HCT116 (cell line): Measurements from ENCODE around the gene INMT.

Experiments
- POLR2A ChIP-seq: IDR thresholded peaks from 2 replicates; pipeline ENCODE4 v1.7.0; 2011; ENCODE audit warnings: borderline replicate concordance; ENCODE audit not compliant: insufficient read depth, insufficient read length; ENCODE audit errors: extremely low read depth
- SRF ChIP-seq: IDR thresholded peaks from 2 replicates; pipeline ENCODE4 v1.6.1; 2012; ENCODE audit warnings: low read depth
- YY1 ChIP-seq: IDR thresholded peaks from 2 replicates; pipeline ENCODE4 v1.6.1; 2011; ENCODE audit warnings: low read length, low read depth, moderate library complexity, mild to moderate bottlenecking; ENCODE audit not compliant: insufficient replicate concordance; ENCODE audit errors: extremely low read depth
- TF ChIP-seq, protein P1 (sequence below), 3 experiments: fragments of 200-600 bp in 1 of 3; sonication (generic) in 1 of 3; IDR thresholded peaks in 2 of 3; conservative IDR thresholded peaks in 1 of 3; 2 replicates each; pipeline ENCODE4 v1.5.1; 2012 to 2017; ENCODE audit warnings: low read depth in 2 of 3, low read length in 2 of 3, antibody characterized with exemption in 1 of 3, borderline replicate concordance in 1 of 3, control low read depth in 1 of 3, mild to moderate bottlenecking in 1 of 3, mixed read lengths in 1 of 3, mixed run types in 1 of 3, moderate library complexity in 1 of 3; ENCODE audit not compliant: insufficient read depth in 1 of 3

- TF ChIP-seq, protein P1, sequence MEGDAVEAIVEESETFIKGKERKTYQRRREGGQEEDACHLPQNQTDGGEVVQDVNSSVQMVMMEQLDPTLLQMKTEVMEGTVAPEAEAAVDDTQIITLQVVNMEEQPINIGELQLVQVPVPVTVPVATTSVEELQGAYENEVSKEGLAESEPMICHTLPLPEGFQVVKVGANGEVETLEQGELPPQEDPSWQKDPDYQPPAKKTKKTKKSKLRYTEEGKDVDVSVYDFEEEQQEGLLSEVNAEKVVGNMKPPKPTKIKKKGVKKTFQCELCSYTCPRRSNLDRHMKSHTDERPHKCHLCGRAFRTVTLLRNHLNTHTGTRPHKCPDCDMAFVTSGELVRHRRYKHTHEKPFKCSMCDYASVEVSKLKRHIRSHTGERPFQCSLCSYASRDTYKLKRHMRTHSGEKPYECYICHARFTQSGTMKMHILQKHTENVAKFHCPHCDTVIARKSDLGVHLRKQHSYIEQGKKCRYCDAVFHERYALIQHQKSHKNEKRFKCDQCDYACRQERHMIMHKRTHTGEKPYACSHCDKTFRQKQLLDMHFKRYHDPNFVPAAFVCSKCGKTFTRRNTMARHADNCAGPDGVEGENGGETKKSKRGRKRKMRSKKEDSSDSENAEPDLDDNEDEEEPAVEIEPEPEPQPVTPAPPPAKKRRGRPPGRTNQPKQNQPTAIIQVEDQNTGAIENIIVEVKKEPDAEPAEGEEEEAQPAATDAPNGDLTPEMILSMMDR (IDR thresholded peaks at IDR 0.05 in 2 of 3, conservative IDR thresholded peaks at IDR 0.05 in 1 of 3; ENCODE audit: borderline replicate concordance in 1 of 3, insufficient read depth in 1 of 3, low read depth in 2 of 3, low read length in 2 of 3): no peak
- TF ChIP-seq SRF (no peak), YY1 (no peak), POLR2A (no peak)
Observed at GRCh38 chr7:30752979-30753378, 1.0 kb downstream of the INMT start.
